Spleen (tissue), 7 donors: ENCODE results near the gene INO80.

Source experiments
- CTCF ChIP-seq, 11 experiments: fragments of 200-600 bp in 7 of 11; fragments of 450-650 bp in 4 of 11; sonication (generic) in 4 of 11; IDR thresholded peaks in 8 of 11; conservative IDR thresholded peaks in 3 of 11; 1 replicate in 7 of 11; 2 replicates in 4 of 11; pipeline versions ENCODE4 v1.4.0 to v1.8.0; 2016 to 2021; ENCODE audit warnings: antibody characterized with exemption in 11 of 11, inconsistent platforms in 4 of 11, mild to moderate bottlenecking in 1 of 11
- POLR2A ChIP-seq, 3 donors: fragments of 450-650 bp; IDR thresholded peaks; one replicate each; pipeline ENCODE4 v1.5.1; 2017; ENCODE audit warnings: antibody characterized with exemption in 3 of 3, mild to moderate bottlenecking in 1 of 3
- POLR2AphosphoS5 ChIP-seq, 3 donors: sonication (generic); formaldehyde crosslinking; IDR thresholded peaks; one replicate each; pipeline ENCODE4 v1.5.1; 2017; ENCODE audit warnings: antibody characterized with exemption in 3 of 3
- donor health status: DM: no; HTN: no; CAD: no; lungs with moderate emphysema.
- donor health status: DM: no; HTN: no; CAD: no.
- donor health status: DM: no; HTN: no; CAD: no.

- TF ChIP-seq CTCF (IDR thresholded peaks at IDR 0.05 in 8 of 11, conservative IDR thresholded peaks at IDR 0.05 in 3 of 11) (no peak), POLR2A (IDR thresholded peaks at IDR 0.05) (no peak), POLR2AphosphoS5 (IDR thresholded peaks at IDR 0.05) (no peak)
Measured at GRCh38 chr15:40957041-40957555, 159.0 kb downstream of the INO80 start.
